Osteoblast (primary cell): ENCODE results near the gene ADGB. TPM values are rescaled to one million over a fixed set of nuclear protein-coding genes. Genes with fewer than 3 reads are reported as not detected.

Source experiments
- DNase-seq: peaks from one replicate; pipeline ENCODE4 v3.0.0; 2011; ENCODE audit warnings: low spot score, mixed read lengths; ENCODE audit not compliant: insufficient read length; ENCODE audit errors: missing footprints
- H2AFZ ChIP-seq: 2 replicates; pipeline ENCODE4 v1.6.0; 2011; ENCODE audit warnings: mild to moderate bottlenecking, low read length
- H3K27ac ChIP-seq: 2 replicates; pipeline ENCODE4 v1.5.1; 2011; ENCODE audit warnings: mild to moderate bottlenecking, low read depth, low read length, moderate library complexity
- H3K27me3 ChIP-seq: 2 replicates; pipeline ENCODE4 v1.6.0; 2012; ENCODE audit warnings: mild to moderate bottlenecking, control low read depth, inconsistent platforms, low read length, moderate library complexity; ENCODE audit not compliant: insufficient read depth
- H3K36me3 ChIP-seq: 2 replicates; pipeline ENCODE4 v1.5.1; 2011; ENCODE audit warnings: mild to moderate bottlenecking, low read length, control low read depth, moderate library complexity; ENCODE audit not compliant: insufficient read depth
- H3K4me1 ChIP-seq: 2 replicates; pipeline ENCODE4 v1.5.1; 2011; ENCODE audit warnings: mild to moderate bottlenecking, low read length, control low read depth, moderate library complexity; ENCODE audit not compliant: insufficient read depth
- H3K4me2 ChIP-seq: 2 replicates; pipeline ENCODE4 v1.6.0; 2011; ENCODE audit warnings: mild to moderate bottlenecking, low read length; ENCODE audit not compliant: insufficient read depth
- H3K4me3 ChIP-seq: fragments of 200-600 bp; sonication (generic); 3 replicates; pipeline ENCODE4 v1.5.1; 2012; ENCODE audit warnings: mild to moderate bottlenecking, low read length, inconsistent platforms; ENCODE audit not compliant: insufficient read depth
- H3K79me2 ChIP-seq: 2 replicates; pipeline ENCODE4 v1.6.0; 2012; ENCODE audit warnings: mild to moderate bottlenecking, low read length, control low read depth, inconsistent platforms; ENCODE audit not compliant: insufficient read depth
- H3K9me3 ChIP-seq: 2 replicates; pipeline ENCODE4 v1.5.1; 2011; ENCODE audit warnings: low read depth, low read length, control low read depth
- H4K20me1 ChIP-seq: 2 replicates; pipeline ENCODE4 v1.6.0; 2012; ENCODE audit warnings: mild to moderate bottlenecking, low read length, control low read depth; ENCODE audit not compliant: insufficient read depth
- total RNA-seq: library from RNA; depleted of rRNA; stranded (reverse); fragments of >200 nt; gene quantifications from 2 replicates; pipeline ENCODE4 v1.2.3, GENCODE V29; 2012
- TF ChIP-seq, protein P1 (sequence below): IDR thresholded peaks from 2 replicates; pipeline ENCODE4 v1.5.1; 2011; ENCODE audit warnings: mild to moderate bottlenecking, low read depth, low read length, moderate library complexity; ENCODE audit errors: extremely low read depth

The ADGB gene
- total RNA-seq, 1 donor, result under 0.01 TPM

GRCh38 chr6:146840641-146841040 is 241.9 kb downstream of the ADGB start:
- Histone ChIP-seq H3K9me3 (no peaks in the 10 kb centered on the region), H3K79me2 (no peaks in the 10 kb centered on the region), H3K4me2 (no peak overlapping the region), H3K4me3 (no peak overlapping the region), H3K36me3 (no peaks in the 10 kb centered on the region), H4K20me1 (no peaks in the 10 kb centered on the region), H3K27ac (no peak overlapping the region), H3K4me1 (no peaks in the 10 kb centered on the region), H2AFZ (no peak overlapping the region), H3K27me3 (no peaks in the 10 kb centered on the region)
- TF ChIP-seq, protein P1, sequence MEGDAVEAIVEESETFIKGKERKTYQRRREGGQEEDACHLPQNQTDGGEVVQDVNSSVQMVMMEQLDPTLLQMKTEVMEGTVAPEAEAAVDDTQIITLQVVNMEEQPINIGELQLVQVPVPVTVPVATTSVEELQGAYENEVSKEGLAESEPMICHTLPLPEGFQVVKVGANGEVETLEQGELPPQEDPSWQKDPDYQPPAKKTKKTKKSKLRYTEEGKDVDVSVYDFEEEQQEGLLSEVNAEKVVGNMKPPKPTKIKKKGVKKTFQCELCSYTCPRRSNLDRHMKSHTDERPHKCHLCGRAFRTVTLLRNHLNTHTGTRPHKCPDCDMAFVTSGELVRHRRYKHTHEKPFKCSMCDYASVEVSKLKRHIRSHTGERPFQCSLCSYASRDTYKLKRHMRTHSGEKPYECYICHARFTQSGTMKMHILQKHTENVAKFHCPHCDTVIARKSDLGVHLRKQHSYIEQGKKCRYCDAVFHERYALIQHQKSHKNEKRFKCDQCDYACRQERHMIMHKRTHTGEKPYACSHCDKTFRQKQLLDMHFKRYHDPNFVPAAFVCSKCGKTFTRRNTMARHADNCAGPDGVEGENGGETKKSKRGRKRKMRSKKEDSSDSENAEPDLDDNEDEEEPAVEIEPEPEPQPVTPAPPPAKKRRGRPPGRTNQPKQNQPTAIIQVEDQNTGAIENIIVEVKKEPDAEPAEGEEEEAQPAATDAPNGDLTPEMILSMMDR, result no peak
- no peak for DNase-seq

- no peaks in the 10 kb centered on the region for H3K79me2 ChIP-seq
- H3K27ac ChIP-seq, result no peak overlapping the region
- no peak overlapping the region for H3K4me3 ChIP-seq
- no peaks in the 10 kb centered on the region for H3K9me3 ChIP-seq
- H3K27me3 ChIP-seq, result no peaks in the 10 kb centered on the region
- TF ChIP-seq, protein P1, result no peak
- H4K20me1 ChIP-seq, result no peaks in the 10 kb centered on the region
- DNase-seq, result no peak
- H3K4me2 ChIP-seq, result no peak overlapping the region
- no peaks in the 10 kb centered on the region for H3K36me3 ChIP-seq
- peaks cover 17% of the 10 kb centered on the region for H3K4me1 ChIP-seq
- no peak overlapping the region for H2AFZ ChIP-seq
These were observed 248.7 kb downstream of the ADGB start for GRCh38 chr6:146847426-146847825.

GRCh38 chr6:146850238-146850896 is 251.6 kb downstream of the ADGB start:
- Histone ChIP-seq H3K79me2 (no peaks in the 10 kb centered on the region), H3K27ac (peak overlapping the region; percentile 16), H3K27me3 (no peaks in the 10 kb centered on the region), H3K4me1 (peaks cover 17% of the 10 kb centered on the region), H3K4me3 (no peak overlapping the region), H3K36me3 (no peaks in the 10 kb centered on the region), H3K9me3 (no peaks in the 10 kb centered on the region), H3K4me2 (peak overlapping the region; percentile 47), H4K20me1 (no peaks in the 10 kb centered on the region), H2AFZ (peak overlapping the region; percentile 48)
- TF ChIP-seq, protein P1, result no peak
- DNase-seq, result peak; percentile 80

- TF ChIP-seq, protein P1, result no peak
- no peak overlapping the region for H2AFZ ChIP-seq
- H3K27me3 ChIP-seq, result no peaks in the 10 kb centered on the region
- H3K27ac ChIP-seq, result peak overlapping the region; percentile 45
- H3K4me3 ChIP-seq, result no peak overlapping the region
- H3K9me3 ChIP-seq, result no peaks in the 10 kb centered on the region
- no peak for DNase-seq
- H4K20me1 ChIP-seq, result no peaks in the 10 kb centered on the region
- no peaks in the 10 kb centered on the region for H3K36me3 ChIP-seq
- H3K79me2 ChIP-seq, result no peaks in the 10 kb centered on the region
- H3K4me1 ChIP-seq, result peaks cover 17% of the 10 kb centered on the region
- H3K4me2 ChIP-seq, result no peak overlapping the region
These were observed 252.2 kb downstream of the ADGB start for GRCh38 chr6:146850981-146851380.
